22Rv1 (cell line): ENCODE results near the gene HIPK4.

ENCODE experiments used
- CTCF ChIP-seq: fragments of 450-650 bp; IDR thresholded peaks from 2 replicates; pipeline ENCODE4 v1.5.1; 2017; ENCODE audit warnings: mild to moderate bottlenecking
- ZFX ChIP-seq: fragments of 450-650 bp; IDR thresholded peaks from 2 replicates; pipeline ENCODE4 v1.6.1; 2017; ENCODE audit warnings: antibody characterized with exemption, borderline replicate concordance

- TF ChIP-seq CTCF: no peak
- no peak for TF ChIP-seq ZFX
Observed at GRCh38 chr19:40396886-40397567, 7.0 kb upstream of the HIPK4 start.
